GM12878 (cell line): ENCODE measurements around the gene AIFM3. TPM values are rescaled to one million over a fixed set of nuclear protein-coding genes. Genes with fewer than 3 reads are reported as not detected.

Source experiments
- ATAC-seq: fragments of 200-7000 bp; cut with Tn5 transposase; 3 replicates; pipeline ENCODE4 v1.9.1; 2020; ENCODE audit warnings: mild to moderate bottlenecking, moderate library complexity
- BruUV-seq: library from RNA; stranded (reverse); fragments of 400-500 nt; replicated peaks from 2 replicates; lab custom pipeline; 2021; lab: Mats Ljungman, UMichigan
- CTCF ChIA-PET: fragments of 300-600 bp; sonication (Branson Sonifier 250); formaldehyde crosslinking; extraction: SDS; loops from one replicate; lab custom pipeline; 2021; ENCODE audit warnings: inconsistent platforms; lab: Yijun Ruan, JAX
- POLR2A ChIA-PET: fragments of 350-600 bp; formaldehyde crosslinking; extraction: SDS; loops from one replicate; lab custom pipeline; 2021; ENCODE audit warnings: inconsistent platforms; lab: Charles Lee
- RAD21 ChIA-PET: fragments of 300-600 bp; sonication (Branson Sonifier 250); formaldehyde crosslinking; loops from one replicate; lab custom pipeline; 2023; ENCODE audit warnings: antibody characterized with exemption; ENCODE audit not compliant: unreplicated experiment; lab: Charles Lee
- SMC1A ChIA-PET: fragments of 300-600 bp; sonication (Branson Sonifier 250); formaldehyde crosslinking; loops from one replicate; lab custom pipeline; 2023; ENCODE audit not compliant: unreplicated experiment, uncharacterized antibody; lab: Charles Lee
- DNase-seq: peaks from one replicate; pipeline ENCODE4 v3.0.0-alpha.2; 2011; ENCODE audit warnings: low read depth, low spot score
- FAIRE-seq: peaks from 3 replicates; lab custom pipeline; 2011; peaks lifted over from hg19 to GRCh38; lab: Jason Lieb, UNC
- H2AFZ ChIP-seq: 2 replicates; pipeline ENCODE4 v1.6.0; 2011; ENCODE audit warnings: low read depth, low read length, control low read depth; ENCODE audit not compliant: control insufficient read depth
- H3K27ac ChIP-seq: 2 replicates; pipeline ENCODE4 v1.5.1; 2011; ENCODE audit warnings: control low read depth; ENCODE audit not compliant: control insufficient read depth, insufficient read depth
- H3K27me3 ChIP-seq, 2 experiments: replicated peaks in 1 of 2; 2 replicates each; pipeline versions ENCODE4 v1.6.0 to v1.6.1; 2011; ENCODE audit warnings: low read length in 1 of 2; ENCODE audit not compliant: control insufficient read depth in 2 of 2, insufficient read depth in 2 of 2
- H3K36me3 ChIP-seq, 2 experiments: 2 replicates each; pipeline ENCODE4 v1.5.1; 2011; ENCODE audit warnings: low read length in 1 of 2; ENCODE audit not compliant: control insufficient read depth in 2 of 2, insufficient read depth in 2 of 2
- H3K4me1 ChIP-seq: 2 replicates; pipeline ENCODE4 v1.6.1; 2011; ENCODE audit warnings: mild to moderate bottlenecking, low read length, moderate library complexity, mixed read lengths; ENCODE audit not compliant: control insufficient read depth, insufficient read depth
- H3K4me2 ChIP-seq: 2 replicates; pipeline ENCODE4 v1.6.0; 2011; ENCODE audit warnings: control low read depth; ENCODE audit not compliant: control insufficient read depth, insufficient read depth
- H3K4me3 ChIP-seq: fragments of 200-600 bp; sonication (generic); 2 replicates; pipeline ENCODE4 v1.5.1; 2016
- H3K79me2 ChIP-seq: 2 replicates; pipeline ENCODE4 v1.6.0; 2011; ENCODE audit warnings: low read length; ENCODE audit not compliant: control insufficient read depth, insufficient read depth
- H3K9ac ChIP-seq: 2 replicates; pipeline ENCODE4 v1.8.0; 2011; ENCODE audit warnings: low read length, control low read depth, mixed read lengths; ENCODE audit not compliant: control insufficient read depth, insufficient read depth
- H3K9me3 ChIP-seq: replicated peaks from 3 replicates; pipeline ENCODE4 v1.5.1; 2011; ENCODE audit warnings: mild to moderate bottlenecking, low read length; ENCODE audit not compliant: control insufficient read depth, insufficient read depth
- H4K20me1 ChIP-seq: 2 replicates; pipeline ENCODE4 v1.6.0; 2011; ENCODE audit not compliant: control insufficient read depth, insufficient read depth
- ASH2L ChIP-seq: fragments of 300-600, 200-600 bp; sonication (generic); IDR thresholded peaks from 2 replicates; pipeline ENCODE4 v1.6.1; 2017; ENCODE audit warnings: low read depth, mild to moderate bottlenecking, borderline replicate concordance
- BMI1 ChIP-seq: fragments of 450-650 bp; IDR thresholded peaks from 2 replicates; pipeline ENCODE4 v1.6.1; 2016; ENCODE audit warnings: mild to moderate bottlenecking, moderate library complexity, borderline replicate concordance
- BRCA1 ChIP-seq: IDR thresholded peaks from 2 replicates; pipeline ENCODE4 v1.6.1; 2011; ENCODE audit warnings: low read depth, low read length, improper control_type of control experiment
- FOXK2 ChIP-seq: fragments of 450-650 bp; IDR thresholded peaks from 2 replicates; pipeline ENCODE4 v1.6.1; 2017; ENCODE audit warnings: mild to moderate bottlenecking, moderate library complexity
- MLLT1 ChIP-seq: fragments of 450-650 bp; IDR thresholded peaks from 2 replicates; pipeline ENCODE4 v1.6.1; 2016; ENCODE audit warnings: mild to moderate bottlenecking
- POLR2A ChIP-seq: IDR thresholded peaks from 2 replicates; pipeline ENCODE4 v1.6.1; 2011; ENCODE audit warnings: low read depth, mild to moderate bottlenecking, low read length
- WGBS: methylation state at CpG from one replicate; pipeline ENCODE4 v1.1.6; 2016; ENCODE audit warnings: low lambda C conversion rate; ENCODE audit not compliant: insufficient replicate concordance, insufficient coverage; ENCODE audit errors: missing lambda C conversion rate; 5-methylcytosine and 5-hydroxymethylcytosine counted together
- in situ Hi-C: fragments of 300-500 bp; cut with MboI; formaldehyde crosslinking; loops from 9 replicates; pipeline ENCODE4 v1.14.3; 2018; ENCODE audit warnings: mixed read lengths
- intact Hi-C: fragments of 100-400 bp; cut with micrococcal nuclease; formaldehyde crosslinking; loops from one replicate; pipeline ENCODE4 v1.14.2; 2022; ENCODE audit not compliant: unreplicated experiment
- polyA plus RNA-seq, 11 experiments: library from polyadenylated mRNA; depleted of rRNA in 4 of 11; unstranded in 6 of 11; stranded (reverse) in 5 of 11; fragments of >200 nt; fragmentation: Nextera tagmentation in 4 of 11; fragmentation: Illumina TruSeq in 1 of 11; extraction: Ambion mirVana in 4 of 11; extraction: Trizol in 1 of 11; gene quantifications; 1 replicate in 1 of 11; 2 replicates in 10 of 11; pipeline versions ENCODE4 v1.2.1 to v1.2.3, GENCODE V29; 2011 to 2016; ENCODE audit warnings: inconsistent platforms in 2 of 11, missing spikeins in 2 of 11, low read depth in 1 of 11
- total RNA-seq, 4 experiments: library from RNA; depleted of rRNA in 3 of 4; stranded (reverse); fragments of >200 nt in 3 of 4; fragmentation: Illumina TruSeq in 1 of 4; extraction: Trizol in 1 of 4; gene quantifications; 2 replicates each; pipeline versions ENCODE4 v1.2.1 to v1.2.3, GENCODE V29; 2013 to 2021

Gene AIFM3
- total and polyA plus RNA-seq, 10 of the 15 experiments (the other 5 are each of a cell fraction or from before 2014, with no cell fraction given), result 0.06 to 0.34 (median 0.21) TPM; not detected in 6

DNA sequence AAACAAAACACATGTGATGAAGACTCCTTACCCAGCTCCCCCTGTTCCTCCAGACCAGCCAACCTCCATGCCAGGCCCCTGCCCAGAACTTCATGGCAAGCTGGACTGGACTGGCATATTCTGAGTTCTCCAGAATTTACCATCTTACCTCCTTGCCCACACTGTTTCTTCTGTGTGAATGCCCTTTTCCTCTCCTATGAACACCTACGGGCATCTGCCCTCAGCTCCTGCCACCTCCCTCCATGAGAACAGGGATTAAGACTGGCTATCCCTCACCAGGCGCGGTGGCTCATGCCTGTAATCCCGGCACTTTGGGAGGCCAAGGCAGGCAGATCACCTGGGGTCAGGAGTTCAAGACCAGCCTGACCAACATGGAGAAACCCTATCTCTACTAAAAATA is 6.4 kb upstream of the AIFM3 start:
- Histone ChIP-seq H3K9ac (no peak overlapping the region), H3K4me3 (no peak overlapping the region), H3K4me1 (peaks cover 5% of the 10 kb centered on the region; the same call in 1 of the 2 replicates), H3K27me3 (peaks cover 1 to 2% of the 10 kb centered on the region in 2 experiments; a peak in 3 of 4 replicates), H3K4me2 (no peak overlapping the region), H3K9me3 (no peaks in the 10 kb centered on the region), H3K79me2 (no peaks in the 10 kb centered on the region; the same call in 1 of the 2 replicates), H2AFZ (no peak overlapping the region), H3K27ac (no peak overlapping the region), H4K20me1 (no peaks in the 10 kb centered on the region; the same call in 1 of the 2 replicates), H3K36me3 (no peaks in the 10 kb centered on the region)
- 84% methylated on average over 4 of the region's 4 CpGs for WGBS
- ATAC-seq (no peak), FAIRE-seq (no peak), DNase-seq (no peak)
- CTCF ChIA-PET, result interaction anchor here (0.9 to 1.2 kb wide), 3 partner anchors 9 to 151 kb away, joined by 3 to 6 read pairs (median 3); no protein-coding TSS in a partner anchor
- POLR2A ChIA-PET, result no interaction called here
- SMC1A ChIA-PET, result interaction anchor here (1.5 kb wide), 1 partner anchor 75 kb away, joined by 5 read pairs; no protein-coding TSS in a partner anchor
- TF ChIP-seq MLLT1 (no peak), ASH2L (no peak), BRCA1 (no peak), BMI1 (no peak), FOXK2 (no peak), POLR2A (no peak)
- BruUV-seq, result no TSS peak
- RAD21 ChIA-PET, result interaction anchor here (1.4 kb wide), 1 partner anchor 75 kb away, joined by 3 read pairs; no protein-coding TSS in a partner anchor
- in situ Hi-C loops, result no loop called here
- intact Hi-C loops, result no loop called here
